Melanocyte of skin (primary cell): ENCODE data around the gene EVA1A. TPM values are rescaled to one million over a fixed set of nuclear protein-coding genes. Genes with fewer than 3 reads are reported as not detected.

Experiments used
- small RNA-seq, 2 donors: library from RNA; depleted of rRNA; stranded (forward); fragments of <200 nt; gene quantifications; one replicate each; pipeline ENCODE3, GENCODE V24; 2012
- total RNA-seq, 2 donors: library from RNA; depleted of rRNA; stranded (reverse); fragments of >200 nt; gene quantifications; 2 replicates each; pipeline ENCODE4 v1.2.3, GENCODE V29; 2012

EVA1A gene, protein sequence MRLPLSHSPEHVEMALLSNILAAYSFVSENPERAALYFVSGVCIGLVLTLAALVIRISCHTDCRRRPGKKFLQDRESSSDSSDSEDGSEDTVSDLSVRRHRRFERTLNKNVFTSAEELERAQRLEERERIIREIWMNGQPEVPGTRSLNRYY
- 10 to 100 TPM; 57.9 to 64.7 TPM for total RNA-seq

DNA sequence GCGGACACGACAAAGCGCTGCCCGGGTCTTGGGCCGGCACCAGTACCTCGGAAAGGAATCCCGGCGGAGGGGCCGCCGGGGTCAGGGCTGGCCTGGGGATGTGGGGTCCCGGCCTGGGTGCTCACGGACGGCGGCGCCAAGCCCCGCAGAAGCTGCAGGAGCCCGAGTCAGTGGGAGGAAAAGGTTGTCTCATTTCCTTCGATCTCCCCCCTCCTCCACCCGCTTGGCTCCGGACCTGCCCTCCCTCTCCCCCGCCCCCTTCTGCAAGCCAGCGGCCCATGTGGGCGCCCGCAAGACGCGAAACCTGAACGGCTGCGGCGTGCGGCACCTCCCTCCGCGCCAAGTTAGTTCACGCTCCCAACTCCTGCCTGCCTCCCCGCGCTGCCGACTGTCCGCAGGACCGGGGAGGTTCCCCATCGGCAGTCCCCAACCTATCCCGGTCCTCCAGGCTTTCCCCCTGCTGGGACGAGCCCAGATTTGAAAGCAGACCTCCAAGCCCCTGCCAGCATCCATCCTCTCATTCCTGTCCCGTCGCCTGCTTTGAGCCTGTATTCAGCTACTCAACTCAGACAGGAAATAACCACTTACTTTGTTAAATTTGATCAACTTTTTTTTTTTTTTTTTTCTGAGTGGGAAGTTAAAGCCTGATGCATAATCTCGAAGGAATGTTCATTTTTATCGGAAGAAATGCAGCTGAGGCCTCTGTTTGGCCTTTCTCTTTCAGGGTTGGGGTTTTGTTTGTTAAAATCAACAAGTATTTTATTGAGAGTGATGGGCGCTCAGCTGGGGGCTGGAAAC is at the start of gene EVA1A:
Gene EVA1A (minus strand): TSS at position 172 of the 798 bp plus-strand sequence. CDS start 42,799 bp downstream, outside the sequence.

Small RNA genes within 50 kb of the gene (small RNA-seq; reads per million reads assigned to genes)
- 0 reads per million in 2 donors for gene RF01233

Other genes with a start within 250 kb of the EVA1A start
- gene MRPL19, start 85.8 kb upstream of the EVA1A start, total RNA-seq: 10 to 100 TPM; 29.6 to 41.3 TPM
- 10 to 100 TPM; 20.0 to 21.6 TPM for gene GCFC2, start 150.0 kb upstream of the EVA1A start, total RNA-seq